GM18502 (cell line): ENCODE measurements around the gene NRAP.

Experiments used
- ATAC-seq: cut with Tn5 transposase; IDR thresholded peaks from one replicate; pipeline ENCODE4 v1.9.1; 2021; ENCODE audit warnings: mild to moderate bottlenecking; ENCODE audit not compliant: unreplicated experiment, poor library complexity

The NRAP gene, protein sequence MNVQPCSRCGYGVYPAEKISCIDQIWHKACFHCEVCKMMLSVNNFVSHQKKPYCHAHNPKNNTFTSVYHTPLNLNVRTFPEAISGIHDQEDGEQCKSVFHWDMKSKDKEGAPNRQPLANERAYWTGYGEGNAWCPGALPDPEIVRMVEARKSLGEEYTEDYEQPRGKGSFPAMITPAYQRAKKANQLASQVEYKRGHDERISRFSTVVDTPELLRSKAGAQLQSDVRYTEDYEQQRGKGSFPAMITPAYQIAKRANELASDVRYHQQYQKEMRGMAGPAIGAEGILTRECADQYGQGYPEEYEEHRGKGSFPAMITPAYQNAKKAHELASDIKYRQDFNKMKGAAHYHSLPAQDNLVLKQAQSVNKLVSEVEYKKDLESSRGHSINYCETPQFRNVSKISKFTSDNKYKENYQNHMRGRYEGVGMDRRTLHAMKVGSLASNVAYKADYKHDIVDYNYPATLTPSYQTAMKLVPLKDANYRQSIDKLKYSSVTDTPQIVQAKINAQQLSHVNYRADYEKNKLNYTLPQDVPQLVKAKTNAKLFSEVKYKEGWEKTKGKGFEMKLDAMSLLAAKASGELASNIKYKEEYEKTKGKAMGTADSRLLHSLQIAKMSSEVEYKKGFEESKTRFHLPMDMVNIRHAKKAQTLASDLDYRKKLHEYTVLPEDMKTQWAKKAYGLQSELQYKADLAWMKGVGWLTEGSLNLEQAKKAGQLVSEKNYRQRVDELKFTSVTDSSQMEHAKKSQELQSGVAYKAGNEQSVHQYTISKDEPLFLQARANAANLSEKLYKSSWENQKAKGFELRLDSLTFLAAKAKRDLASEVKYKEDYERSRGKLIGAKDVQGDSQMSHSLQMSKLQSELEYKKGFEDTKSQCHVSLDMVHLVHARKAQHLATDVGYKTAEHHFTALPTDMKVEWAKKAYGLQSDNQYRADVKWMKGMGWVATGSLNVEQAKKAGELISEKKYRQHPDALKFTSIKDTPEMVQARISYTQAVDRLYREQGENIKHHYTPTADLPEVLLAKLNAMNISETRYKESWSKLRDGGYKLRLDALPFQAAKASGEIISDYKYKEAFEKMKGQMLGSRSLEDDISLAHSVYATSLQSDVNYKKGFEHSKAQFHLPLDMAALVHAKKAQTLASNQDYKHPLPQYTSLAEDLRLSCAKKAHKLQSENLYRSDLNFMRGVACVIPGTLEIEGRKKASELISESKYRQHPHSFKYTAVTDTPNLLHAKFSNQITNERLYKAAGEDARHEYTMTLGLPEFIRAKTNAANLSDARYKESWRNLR (N-terminal part only)

DNA sequence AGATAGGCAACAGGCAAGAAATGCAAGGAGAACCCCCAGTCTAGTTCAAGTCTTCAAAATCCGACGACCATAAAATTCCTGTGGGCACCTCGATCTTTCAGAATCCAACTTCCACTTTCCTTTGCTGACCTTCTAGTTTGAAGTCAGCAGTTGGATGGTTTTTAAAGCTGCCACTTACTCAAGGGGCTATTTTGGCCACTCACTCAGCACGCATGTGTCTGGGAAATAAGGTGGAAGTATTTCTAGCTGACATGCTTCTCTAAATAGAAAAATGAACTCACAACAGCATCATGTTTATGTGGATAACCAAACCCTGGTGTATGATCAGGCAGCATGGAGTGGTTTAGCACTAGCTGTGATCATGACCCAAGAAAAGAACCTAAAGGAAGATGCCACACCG lies at the start of gene NRAP:
TSS of gene NRAP (minus strand) at position 134 of the 400 bp plus-strand sequence. CDS start 159 bp downstream, outside the sequence.
- no peak for ATAC-seq

DNA sequence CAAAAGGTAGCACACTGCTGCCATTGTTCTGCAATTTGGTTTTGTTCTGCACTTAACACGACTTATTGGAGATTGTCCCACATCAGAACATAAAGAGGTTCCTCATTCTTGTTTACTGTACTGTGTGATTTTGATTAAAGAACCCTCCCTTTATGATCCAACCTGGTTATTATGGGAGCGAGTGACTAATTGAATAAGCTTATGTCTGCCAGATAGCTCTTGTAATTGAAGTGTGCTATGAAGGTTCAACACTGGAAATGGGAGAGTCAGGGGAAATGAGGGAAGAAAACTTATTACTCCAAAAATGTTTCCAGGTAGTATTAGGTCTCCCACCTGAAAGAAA lies 49.8 kb upstream of the NRAP start:
- ATAC-seq = no peak

DNA sequence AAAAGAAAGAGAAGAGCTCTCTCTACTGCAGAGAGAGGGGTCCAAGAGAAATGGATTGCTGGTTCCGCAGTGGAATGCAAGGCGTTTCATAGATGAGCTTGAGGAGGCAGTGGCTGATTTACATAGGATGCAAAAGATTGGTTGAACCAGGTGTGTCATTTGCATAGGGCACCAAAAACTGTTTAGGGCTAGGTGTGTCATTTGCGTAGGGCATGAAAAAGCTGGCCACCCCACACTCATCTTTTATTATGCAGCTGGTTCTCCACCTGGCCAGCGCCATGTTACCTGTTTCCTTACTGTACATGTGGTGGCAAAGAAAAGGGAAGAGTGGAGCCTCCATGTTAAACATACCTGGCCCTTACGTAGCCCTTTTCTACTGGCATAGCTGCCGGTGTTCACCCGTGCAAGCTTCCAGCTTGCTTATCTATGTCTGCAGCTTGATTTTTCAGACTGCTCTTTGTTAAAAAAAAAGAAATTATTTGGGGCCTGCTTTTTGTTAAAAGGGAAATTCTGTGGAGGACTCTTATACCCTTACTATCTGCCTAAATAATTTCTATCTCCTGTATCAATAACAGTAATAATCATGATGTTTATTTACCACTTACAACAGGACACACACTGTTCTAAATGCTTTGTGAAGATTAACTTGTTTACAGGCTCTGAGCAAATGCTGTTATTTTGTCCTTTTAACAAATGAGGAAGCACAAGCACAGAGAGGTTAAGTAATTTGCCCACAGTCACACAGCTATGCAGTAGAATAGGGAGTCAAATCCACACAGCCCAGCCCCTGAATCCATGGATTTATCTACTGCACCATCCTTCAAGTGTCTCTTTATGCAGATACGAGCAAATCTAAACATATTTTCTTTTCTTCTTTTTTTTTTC lies 49.2 kb upstream of the NRAP start:
- no peak for ATAC-seq

DNA sequence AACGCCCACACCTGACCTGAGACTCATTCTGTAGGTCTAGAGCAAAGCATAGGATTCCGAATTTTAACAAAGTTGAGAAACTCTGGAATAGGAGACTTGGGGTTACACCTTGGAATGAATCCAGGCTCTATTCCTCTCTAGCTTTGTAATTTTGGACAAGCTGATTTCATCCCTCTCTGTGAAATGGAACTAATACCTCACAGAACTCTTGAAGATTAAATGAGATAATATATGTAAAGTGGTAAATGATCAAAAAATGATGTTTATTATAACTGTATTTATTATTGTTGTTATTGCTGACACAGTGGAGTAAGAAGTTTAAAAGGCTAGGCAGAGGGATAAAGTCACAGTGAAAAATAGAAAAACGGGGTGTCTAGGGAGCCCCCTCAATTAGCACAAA lies 48.2 kb upstream of the NRAP start:
- no peak for ATAC-seq

DNA sequence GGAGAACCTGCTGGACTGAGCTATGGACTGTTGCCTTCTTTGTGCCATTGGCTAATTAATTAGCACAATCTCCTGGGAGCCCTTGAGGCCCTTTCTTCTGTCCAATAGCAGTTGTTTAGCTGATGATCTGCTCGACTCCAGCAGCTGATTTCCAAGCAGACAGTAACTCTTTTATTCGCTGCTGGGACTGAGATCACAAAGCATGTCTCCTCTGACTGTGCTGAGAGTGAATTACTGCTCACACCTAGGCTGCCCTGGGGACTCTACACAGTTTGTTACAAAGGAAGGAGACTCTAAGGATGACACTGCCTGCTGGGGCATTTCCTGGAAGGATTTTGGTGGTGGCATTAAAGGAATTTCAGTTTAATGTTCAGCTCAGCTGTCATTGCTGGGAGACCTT lies 47.3 kb upstream of the NRAP start:
- no peak for ATAC-seq

DNA sequence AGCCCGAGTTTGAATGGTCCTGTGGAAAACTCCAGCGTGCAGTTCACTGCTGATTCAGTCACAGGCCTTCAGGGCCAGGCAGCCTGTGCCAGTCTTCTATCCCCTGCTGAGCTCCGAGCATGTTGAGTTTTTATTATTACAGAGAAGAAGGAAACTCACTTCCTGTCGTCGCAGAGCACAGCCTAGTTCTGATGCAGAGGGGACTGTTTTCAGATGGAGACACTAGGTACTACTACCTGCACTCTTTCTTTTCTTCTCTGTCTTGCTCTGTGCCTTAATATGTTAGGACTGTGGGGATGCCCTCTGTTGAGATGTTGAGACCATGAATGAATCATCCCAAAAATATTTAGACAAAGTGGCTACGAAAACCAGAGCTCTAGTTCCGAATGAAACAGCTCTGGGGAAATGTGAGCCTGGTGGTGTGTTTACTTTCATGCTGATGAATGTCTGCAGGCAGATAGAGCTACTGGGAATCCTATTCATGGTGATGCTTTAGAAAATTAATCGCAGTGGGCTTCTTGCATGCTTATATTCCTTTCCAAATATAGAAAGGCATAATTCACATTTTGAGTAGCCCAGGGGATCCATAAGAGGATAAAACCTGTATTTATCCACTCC lies 45.5 kb upstream of the NRAP start:
- ATAC-seq = no peak

DNA sequence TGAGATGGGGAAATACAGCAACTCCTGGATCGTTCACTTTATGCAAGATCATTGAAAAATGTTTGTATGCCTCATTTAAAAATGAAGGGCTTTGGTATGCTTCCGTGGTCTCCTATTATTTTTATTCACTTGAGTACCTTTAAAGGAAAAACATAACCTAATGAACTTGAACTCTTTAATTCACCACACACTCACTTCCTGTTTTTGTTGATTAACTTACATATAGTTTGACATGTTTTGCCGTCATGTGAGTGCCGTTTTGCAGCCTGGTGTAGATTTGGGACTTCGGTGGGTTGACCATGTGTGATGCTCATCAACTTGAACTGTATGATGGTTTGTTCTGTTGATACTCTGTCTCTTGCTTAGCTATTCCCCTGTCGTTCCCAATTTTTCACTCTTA lies 44.8 kb upstream of the NRAP start:
- ATAC-seq = no peak

DNA sequence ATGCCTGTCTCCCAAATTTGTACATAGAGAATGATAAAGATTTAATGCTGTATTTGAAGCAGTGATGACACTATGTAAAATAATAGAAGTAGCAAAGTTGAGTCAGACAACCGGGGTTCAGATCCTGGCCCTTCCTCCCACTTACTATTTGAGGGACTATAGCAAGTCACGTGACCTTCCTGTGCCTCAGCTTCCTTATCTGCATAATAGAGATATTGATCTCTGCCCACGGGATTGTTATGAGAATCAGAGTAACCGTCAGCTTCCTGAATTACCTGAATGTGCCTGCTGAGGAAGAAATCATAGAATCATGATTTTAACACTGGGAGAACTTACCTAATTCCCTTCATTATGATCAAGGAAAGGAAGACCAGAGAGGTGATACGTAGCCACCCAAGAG lies 42.8 kb upstream of the NRAP start:
- no peak for ATAC-seq

DNA sequence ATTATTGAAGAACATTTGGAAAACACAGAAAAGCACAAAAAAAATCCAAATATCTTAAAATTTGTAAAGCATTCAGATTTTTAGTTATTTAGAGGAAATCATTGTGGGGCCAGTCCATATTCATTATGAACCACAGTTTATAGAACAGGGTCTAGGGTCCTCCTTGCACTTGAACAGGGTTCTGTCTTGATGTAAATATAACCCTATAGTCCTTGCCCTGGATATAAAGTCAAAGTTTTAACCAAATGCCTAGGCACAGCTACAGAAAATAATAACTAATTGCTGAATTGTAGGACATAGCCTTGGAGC lies 41.5 kb upstream of the NRAP start:
- ATAC-seq = no peak

DNA sequence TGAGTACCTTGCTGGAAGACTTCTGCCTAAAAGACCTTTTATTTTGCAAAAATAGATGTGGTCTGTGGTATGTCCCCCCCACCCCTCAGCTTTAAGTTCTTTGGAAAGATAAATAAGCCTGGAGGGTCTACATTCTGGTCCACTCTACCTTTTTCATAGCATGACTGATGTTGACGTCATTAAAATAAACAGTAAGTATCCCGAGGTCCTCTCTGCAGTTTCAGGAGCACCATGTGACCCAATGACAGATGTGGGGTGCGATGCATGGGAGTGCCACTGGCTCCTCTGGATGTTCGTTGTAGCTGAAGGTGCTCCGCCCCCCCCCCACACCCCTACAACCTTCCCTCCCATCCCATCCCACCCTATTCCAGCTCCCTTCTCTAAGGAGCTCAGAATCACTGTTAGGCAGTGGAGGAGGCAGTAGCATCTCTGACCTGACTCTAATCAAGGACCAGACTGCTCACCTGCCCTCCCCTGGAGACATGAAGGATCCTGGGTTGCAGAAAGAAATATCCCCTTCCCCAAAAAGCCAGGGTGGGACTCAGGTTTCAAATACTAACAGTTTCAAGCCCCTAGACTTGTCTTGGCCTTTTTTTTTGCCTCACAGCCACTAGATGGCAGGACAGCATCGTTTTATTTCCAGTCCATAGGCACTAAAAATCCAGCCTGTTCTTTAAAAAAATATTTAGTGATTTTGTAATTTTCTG lies 40.9 kb upstream of the NRAP start:
- ATAC-seq = peak; percentile 50

DNA sequence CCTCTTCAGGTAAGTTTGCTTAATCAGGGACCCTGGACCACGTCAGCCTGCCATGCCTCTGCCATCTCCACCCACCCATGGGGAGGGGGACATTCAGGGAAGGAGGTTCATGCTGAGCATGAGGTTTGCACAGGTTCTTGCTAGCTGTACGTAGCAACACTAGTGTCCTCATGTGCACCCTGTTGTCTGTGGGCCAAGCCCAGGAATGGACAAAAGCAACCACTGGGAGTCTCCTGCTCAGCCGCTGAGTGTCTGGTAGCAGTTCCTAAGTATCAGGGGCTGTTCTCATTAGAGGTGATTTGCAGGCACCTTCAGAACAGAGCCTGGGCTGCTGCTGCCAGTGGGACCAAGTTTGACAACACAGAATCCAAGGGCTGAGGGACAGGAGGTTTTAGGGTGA lies 33.8 kb upstream of the NRAP start:
- ATAC-seq = no peak

DNA sequence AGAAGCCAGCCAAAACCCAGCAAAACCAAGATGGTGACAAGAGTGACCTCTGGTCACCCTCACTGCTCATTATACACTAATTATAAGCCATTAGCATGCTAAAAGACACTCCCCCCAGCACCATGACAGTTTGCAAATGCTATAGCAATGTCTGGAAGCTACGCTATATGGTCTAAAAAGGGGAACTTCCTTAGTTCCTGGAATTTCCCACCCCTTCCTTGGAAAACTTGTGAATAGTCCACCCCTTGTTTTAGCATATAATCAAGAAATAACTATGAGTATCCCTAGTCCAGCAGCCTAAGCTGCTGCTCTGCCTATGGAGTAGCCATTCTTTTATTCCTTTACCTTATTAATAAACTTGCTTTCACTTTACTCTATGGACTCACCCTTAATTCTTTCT lies 31.9 kb upstream of the NRAP start:
- no peak for ATAC-seq

DNA sequence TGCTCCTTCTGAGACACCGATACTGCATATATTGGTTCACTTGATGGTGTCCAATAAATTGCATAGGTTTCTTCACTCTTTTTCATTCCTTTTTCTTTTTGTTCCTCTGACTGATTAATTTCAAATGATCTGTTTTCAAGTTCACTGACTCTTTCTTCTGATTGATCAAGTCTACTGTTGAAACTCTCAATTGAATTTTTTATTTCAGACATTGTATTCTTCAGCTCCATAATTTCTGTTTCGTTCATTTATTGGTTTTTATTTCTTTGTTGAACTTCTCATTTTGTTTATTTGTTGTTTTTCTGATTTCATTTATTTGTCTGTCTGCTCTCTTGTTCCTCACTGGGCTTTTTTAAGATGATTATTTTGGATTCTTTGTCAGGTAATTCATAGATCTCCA lies 29.5 kb upstream of the NRAP start:
- no peak for ATAC-seq

DNA sequence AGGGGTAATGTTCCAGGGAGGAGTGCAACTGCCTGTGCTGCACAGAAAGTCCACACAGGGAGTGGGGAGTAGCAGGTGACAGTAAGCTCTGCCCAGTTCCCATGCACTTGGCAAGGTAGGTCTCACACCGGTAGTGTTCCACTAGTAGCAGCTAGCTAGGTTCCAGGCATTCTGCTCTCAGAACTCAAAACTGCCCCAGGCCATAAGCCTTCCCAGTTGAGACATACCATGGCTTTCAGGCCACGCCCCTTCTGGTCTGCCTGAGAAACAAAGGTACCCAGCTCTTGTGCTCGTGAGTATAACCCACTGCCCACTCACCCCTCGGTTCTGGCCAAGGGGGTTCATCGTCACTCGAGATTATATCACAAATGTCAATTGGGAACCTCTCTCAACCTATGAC lies 28.4 kb upstream of the NRAP start:
- ATAC-seq = no peak

DNA sequence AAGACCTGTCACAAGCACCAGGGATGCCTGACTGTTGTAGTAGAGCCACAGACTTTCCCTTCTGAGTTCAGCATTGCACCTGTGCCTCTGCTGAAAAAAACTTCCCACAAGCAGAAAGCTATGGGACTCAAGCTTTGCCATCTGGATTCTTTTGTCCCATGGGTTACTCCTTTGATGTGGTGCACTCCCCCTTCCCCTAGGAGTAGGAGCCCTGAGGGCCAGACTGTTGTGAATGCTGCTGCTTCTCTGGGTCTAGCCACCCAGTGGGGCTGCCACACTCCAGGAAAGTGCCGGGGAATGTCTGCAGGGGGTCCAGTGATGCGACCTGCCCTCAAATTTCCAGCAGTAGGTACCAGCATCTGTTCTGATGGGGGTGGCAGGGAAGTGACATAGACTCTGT lies 27.5 kb upstream of the NRAP start:
- ATAC-seq = no peak

DNA sequence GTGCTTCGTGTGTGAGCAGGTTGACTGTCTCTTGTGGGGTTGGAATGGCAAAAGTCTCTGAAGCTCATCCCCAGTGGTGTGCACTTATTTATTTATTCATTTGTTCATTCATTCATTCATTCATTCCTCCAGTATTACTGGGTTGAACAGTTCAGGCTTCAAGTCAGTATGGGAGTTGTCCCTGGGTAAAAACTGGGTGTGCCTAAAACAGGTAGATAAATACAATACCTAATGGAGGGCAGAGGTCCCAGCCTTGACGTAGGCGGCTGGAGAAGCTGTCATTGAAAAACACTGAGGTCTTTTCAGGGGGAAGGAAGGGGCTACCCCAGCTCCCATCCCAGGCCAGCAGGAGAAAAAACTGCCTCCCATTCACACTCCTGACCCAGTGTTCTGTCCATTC lies 26.9 kb upstream of the NRAP start:
- no peak for ATAC-seq

DNA sequence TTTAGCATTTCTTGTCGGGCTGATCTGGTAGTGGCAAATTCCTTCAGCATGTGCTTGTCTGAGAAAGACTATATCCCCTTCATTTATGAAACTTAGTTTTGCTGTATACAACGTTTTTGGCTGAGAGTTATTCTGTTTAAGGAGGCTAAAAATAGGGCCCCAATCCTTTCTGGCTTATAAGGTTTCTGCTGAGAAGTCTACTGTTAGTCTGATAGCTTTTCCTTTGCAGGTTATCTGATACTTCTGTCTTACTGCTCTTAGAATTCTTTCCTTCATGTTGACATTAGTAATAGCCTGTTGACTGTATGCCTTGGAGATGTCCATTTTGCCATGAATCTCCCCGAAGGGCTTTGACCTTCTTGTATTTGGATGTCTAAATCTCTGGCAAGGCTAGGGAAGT lies 25.7 kb upstream of the NRAP start:
- ATAC-seq = no peak

DNA sequence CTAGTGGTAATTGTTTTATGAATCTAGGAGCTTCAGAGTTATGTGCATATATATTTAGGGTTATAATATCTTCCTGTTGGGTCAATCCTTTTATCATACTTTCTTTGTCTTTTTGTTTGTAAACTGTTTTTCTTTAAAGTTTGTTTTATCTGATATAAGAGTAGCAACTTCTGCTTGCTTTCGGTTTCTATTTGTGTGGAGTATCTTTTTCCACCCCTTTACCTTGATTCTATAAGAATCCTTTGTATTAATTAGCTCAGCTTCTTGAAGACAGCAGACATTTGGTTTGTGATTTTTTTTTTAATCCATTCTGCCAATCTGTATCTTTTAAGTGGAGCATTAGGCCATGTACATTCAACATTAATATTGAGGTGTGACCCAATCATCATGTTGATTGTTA lies 25.2 kb upstream of the NRAP start:
- ATAC-seq = no peak

DNA sequence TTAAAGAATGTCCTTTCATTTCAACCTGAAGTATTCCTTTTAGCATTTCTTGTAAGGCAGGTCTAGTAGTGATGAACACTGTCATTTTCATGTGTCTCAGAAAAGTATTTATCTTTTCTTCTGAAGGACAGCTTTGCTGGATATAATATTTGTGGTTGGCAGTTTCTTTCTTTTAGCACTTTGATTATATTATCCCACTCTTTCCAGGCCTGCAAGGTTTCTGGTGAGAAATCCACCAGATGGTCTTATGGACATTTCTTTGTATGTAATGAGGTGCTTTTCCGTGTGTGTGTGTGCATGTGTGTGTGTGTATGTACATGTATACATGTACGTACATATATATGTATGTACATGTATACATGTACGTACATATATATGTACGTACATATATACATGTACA lies 23.2 kb upstream of the NRAP start:
- ATAC-seq = no peak
